HCT116 (cell line): ENCODE results near the gene NOP14. TPM values are rescaled to one million over a fixed set of nuclear protein-coding genes. Genes with fewer than 3 reads are reported as not detected.

Experiments
- ATAC-seq: fragments of 200-7000 bp; cut with Tn5 transposase; 2 replicates; pipeline ENCODE4 v1.9.1; 2020; ENCODE audit warnings: mild to moderate bottlenecking, moderate library complexity
- BruUV-seq: library from RNA; stranded (reverse); fragments of 400-500 nt; replicated peaks from 2 replicates; lab custom pipeline; 2021; lab: Mats Ljungman, UMichigan
- CTCF ChIA-PET: fragments of 300-600 bp; sonication (Branson Sonifier 250); formaldehyde crosslinking; loops from one replicate; lab custom pipeline; 2021; ENCODE audit warnings: antibody characterized with exemption; lab: Charles Lee
- POLR2A ChIA-PET: fragments of 300-600, 350-600 bp; sonication (Branson Sonifier 250); formaldehyde crosslinking; loops from one replicate; lab custom pipeline; 2021; ENCODE audit warnings: antibody characterized with exemption; lab: Charles Lee
- RAD21 ChIA-PET, 2 experiments: fragments of 300-600 bp; sonication (Branson Sonifier 250); formaldehyde crosslinking; loops; one replicate each; lab custom pipeline; 2023; ENCODE audit warnings: low total read pairs in 2 of 2; ENCODE audit not compliant: uncharacterized antibody in 2 of 2, unreplicated experiment in 2 of 2, low non-redundant PET in 1 of 2; lab: Charles Lee
- DNase-seq: peaks from one replicate; pipeline ENCODE4 v3.0.0-alpha.2; 2010; ENCODE audit warnings: low read depth, low spot score
- H2AFZ ChIP-seq: fragments of 200-600 bp; shearing (Covaris generic), sonication (generic); 2 replicates; pipeline ENCODE4 v1.6.1; 2017; ENCODE audit warnings: low read depth, mixed run types, mixed read lengths, antibody characterized with exemption, low read length; ENCODE audit not compliant: poor library complexity, severe bottlenecking
- H3K27ac ChIP-seq: 2 replicates; pipeline ENCODE4 v1.5.1; 2012; ENCODE audit warnings: low read depth, low read length
- H3K27me3 ChIP-seq: fragments of 200-600 bp; sonication (generic); 2 replicates; pipeline ENCODE4 v1.6.1; 2016; ENCODE audit warnings: mixed run types, low read length, mixed read lengths; ENCODE audit not compliant: insufficient read depth
- H3K36me3 ChIP-seq, 2 experiments: fragments of 200-500 bp in 1 of 2; fragments of 200-600 bp in 1 of 2; sonication (Bioruptor generic) in 1 of 2; sonication (generic) in 1 of 2; 2 replicates each; pipeline versions ENCODE4 v1.5.1 to v1.6.1; 2014 to 2016; ENCODE audit warnings: low read length in 2 of 2, inconsistent platforms in 1 of 2, mixed read lengths in 1 of 2, mixed run types in 1 of 2; ENCODE audit not compliant: insufficient read depth in 2 of 2, control insufficient read depth in 1 of 2
- H3K4me1 ChIP-seq, 2 experiments: fragments of 200-600 bp in 1 of 2; sonication (generic) in 1 of 2; 2 replicates each; pipeline versions ENCODE4 v1.5.1 to v1.6.1; 2012 to 2017; ENCODE audit warnings: low read length in 2 of 2, inconsistent platforms in 1 of 2, mild to moderate bottlenecking in 1 of 2, mixed read lengths in 1 of 2, mixed run types in 1 of 2, moderate library complexity in 1 of 2; ENCODE audit not compliant: insufficient read depth in 2 of 2, control insufficient read depth in 1 of 2
- H3K4me2 ChIP-seq: fragments of 200-600 bp; sonication (generic); 2 replicates; pipeline ENCODE4 v1.6.1; 2017; ENCODE audit warnings: mixed run types, low read length, mixed read lengths
- H3K4me3 ChIP-seq, 2 experiments: fragments of 200-600 bp in 1 of 2; sonication (generic) in 1 of 2; replicated peaks in 1 of 2; 2 replicates each; pipeline ENCODE4 v1.5.1; 2011 to 2016; ENCODE audit warnings: low read length in 2 of 2, control low read depth in 1 of 2, low read depth in 1 of 2, mild to moderate bottlenecking in 1 of 2, mixed read lengths in 1 of 2, mixed run types in 1 of 2
- H3K79me2 ChIP-seq: fragments of 200-600 bp; sonication (generic); 2 replicates; pipeline ENCODE4 v1.6.1; 2017; ENCODE audit warnings: mild to moderate bottlenecking, mixed run types, low read length, moderate library complexity, mixed read lengths; ENCODE audit not compliant: insufficient read depth
- H3K9ac ChIP-seq: fragments of 200-600 bp; sonication (generic); 2 replicates; pipeline ENCODE4 v1.6.1; 2016; ENCODE audit warnings: low read length, mixed read lengths
- H3K9me2 ChIP-seq: fragments of 200-600 bp; sonication (generic), shearing (Covaris generic); 2 replicates; pipeline ENCODE4 v1.6.1; 2017; ENCODE audit warnings: mixed run types, mild to moderate bottlenecking, moderate library complexity; ENCODE audit not compliant: insufficient read depth
- H3K9me3 ChIP-seq, 2 experiments: fragments of 200-500 bp in 1 of 2; fragments of 200-600 bp in 1 of 2; sonication (Bioruptor generic) in 1 of 2; sonication (generic) in 1 of 2; 2 replicates each; pipeline ENCODE4 v1.6.1; 2014 to 2017; ENCODE audit warnings: low read length in 2 of 2, mixed read lengths in 2 of 2, inconsistent platforms in 1 of 2, low read depth in 1 of 2, mild to moderate bottlenecking in 1 of 2, mixed run types in 1 of 2, moderate library complexity in 1 of 2; ENCODE audit not compliant: control insufficient read depth in 1 of 2, insufficient read depth in 1 of 2
- H4K20me1 ChIP-seq: fragments of 200-600 bp; sonication (generic), shearing (Covaris generic); 2 replicates; pipeline ENCODE4 v1.6.1; 2017; ENCODE audit warnings: mixed run types, mild to moderate bottlenecking, moderate library complexity; ENCODE audit not compliant: insufficient read depth
- CBX3 ChIP-seq: IDR thresholded peaks from 2 replicates; pipeline ENCODE4 v1.6.1; 2012; ENCODE audit warnings: low read depth
- CEBPB ChIP-seq: IDR thresholded peaks from 2 replicates; pipeline ENCODE4 v1.6.1; 2012; ENCODE audit warnings: low read depth
- CTCF ChIP-seq, 3 experiments: fragments of 200-600 bp in 1 of 3; sonication (generic) in 1 of 3; IDR thresholded peaks in 2 of 3; conservative IDR thresholded peaks in 1 of 3; 2 replicates each; pipeline ENCODE4 v1.5.1; 2012 to 2017; ENCODE audit warnings: low read depth in 2 of 3, low read length in 2 of 3, antibody characterized with exemption in 1 of 3, borderline replicate concordance in 1 of 3, control low read depth in 1 of 3, mild to moderate bottlenecking in 1 of 3, mixed read lengths in 1 of 3, mixed run types in 1 of 3, moderate library complexity in 1 of 3; ENCODE audit not compliant: insufficient read depth in 1 of 3
- EGR1 ChIP-seq: IDR thresholded peaks from 2 replicates; pipeline ENCODE4 v1.6.1; 2012; ENCODE audit warnings: low read depth
- ELF1 ChIP-seq: IDR thresholded peaks from 2 replicates; pipeline ENCODE4 v1.6.1; 2012; ENCODE audit warnings: low read depth, borderline replicate concordance
- EZH2 ChIP-seq: fragments of 200-600 bp; sonication (generic); IDR thresholded peaks from 2 replicates; pipeline ENCODE4 v1.6.1; 2017; ENCODE audit warnings: antibody characterized with exemption, mixed run types
- EZH2phosphoT487 ChIP-seq: fragments of 200-600 bp; IDR thresholded peaks from 2 replicates; pipeline ENCODE4 v1.6.1; 2018; ENCODE audit warnings: antibody characterized with exemption, borderline replicate concordance
- FOSL1 ChIP-seq: IDR thresholded peaks from 2 replicates; pipeline ENCODE4 v1.6.1; 2012; ENCODE audit warnings: low read depth
- JUND ChIP-seq: IDR thresholded peaks from 2 replicates; pipeline ENCODE4 v1.6.1; 2012
- POLR2A ChIP-seq: IDR thresholded peaks from 2 replicates; pipeline ENCODE4 v1.7.0; 2011; ENCODE audit warnings: borderline replicate concordance; ENCODE audit not compliant: insufficient read depth, insufficient read length; ENCODE audit errors: extremely low read depth
- RAD21 ChIP-seq: IDR thresholded peaks from 2 replicates; pipeline ENCODE4 v1.6.1; 2012; ENCODE audit warnings: low read depth, mild to moderate bottlenecking
- SIN3A ChIP-seq: IDR thresholded peaks from 2 replicates; pipeline ENCODE4 v1.6.1; 2012; ENCODE audit warnings: low read depth
- SP1 ChIP-seq: IDR thresholded peaks from 2 replicates; pipeline ENCODE4 v1.6.1; 2012; ENCODE audit warnings: low read depth
- SRF ChIP-seq: IDR thresholded peaks from 2 replicates; pipeline ENCODE4 v1.6.1; 2012; ENCODE audit warnings: low read depth
- TCF7L2 ChIP-seq: IDR thresholded peaks from 2 replicates; pipeline ENCODE4 v1.7.0; 2011; ENCODE audit warnings: borderline replicate concordance, inconsistent platforms; ENCODE audit not compliant: insufficient read depth, insufficient read length; ENCODE audit errors: extremely low read depth
- YY1 ChIP-seq: IDR thresholded peaks from 2 replicates; pipeline ENCODE4 v1.6.1; 2011; ENCODE audit warnings: low read length, low read depth, moderate library complexity, mild to moderate bottlenecking; ENCODE audit not compliant: insufficient replicate concordance; ENCODE audit errors: extremely low read depth
- ZBTB33 ChIP-seq: IDR thresholded peaks from 2 replicates; pipeline ENCODE4 v1.6.1; 2011; ENCODE audit warnings: mild to moderate bottlenecking, low read length, moderate library complexity; ENCODE audit not compliant: insufficient replicate concordance; ENCODE audit errors: extremely low read depth
- intact Hi-C: fragments of 100-400 bp; cut with micrococcal nuclease; formaldehyde crosslinking; loops from 2 replicates; pipeline ENCODE4 v1.10.0; 2022
- total RNA-seq: library from RNA; stranded (reverse); gene quantifications from one replicate; pipeline ENCODE4 v1.2.1, GENCODE V29; 2021; ENCODE audit not compliant: unreplicated experiment
- TF ChIP-seq, protein P1 (sequence below): IDR thresholded peaks from 2 replicates; pipeline ENCODE4 v1.6.1; 2012

The NOP14 gene
- total RNA-seq, 1 experiment from 2014 or later = 67.3 TPM

- no peak for TF ChIP-seq RAD21
- no peak for TF ChIP-seq SP1
- no peak for TF ChIP-seq FOSL1
- TF ChIP-seq CTCF (IDR thresholded peaks at IDR 0.05 in 2 of 3, conservative IDR thresholded peaks at IDR 0.05 in 1 of 3; ENCODE audit: borderline replicate concordance in 1 of 3, insufficient read depth in 1 of 3, low read depth in 2 of 3, low read length in 2 of 3) = no peak
- TF ChIP-seq EGR1 = no peak
- no peak for TF ChIP-seq TCF7L2
Measured at GRCh38 chr4:2909583-2909982, 53.6 kb downstream of the NOP14 start (continued).

GRCh38 chr4:2908686-2909085, 54.5 kb downstream of the NOP14 start:
- Histone ChIP-seq H3K27ac (no peak overlapping the region), H3K4me2 (no peak overlapping the region), H3K4me3 (no peak overlapping the region), H3K9me3 (no peaks in the 10 kb centered on the region), H3K4me1 (no peaks in the 10 kb centered on the region), H3K36me3 (peaks cover 30 to 34% of the 10 kb centered on the region in 2 experiments), H4K20me1 (no peaks in the 10 kb centered on the region), H3K27me3 (no peaks in the 10 kb centered on the region), H3K79me2 (no peaks in the 10 kb centered on the region), H3K9me2 (no peaks in the 10 kb centered on the region), H3K9ac (no peak overlapping the region), H2AFZ (no peak overlapping the region)
- CTCF ChIA-PET = no interaction called here
- ATAC-seq (no peak), DNase-seq (no peak)
- intact Hi-C loops = no loop called here
- no TSS peak for BruUV-seq
- TF ChIP-seq YY1 = no peak
- TF ChIP-seq TCF7L2 = no peak
- no peak for TF ChIP-seq POLR2A
- TF ChIP-seq, protein P1, sequence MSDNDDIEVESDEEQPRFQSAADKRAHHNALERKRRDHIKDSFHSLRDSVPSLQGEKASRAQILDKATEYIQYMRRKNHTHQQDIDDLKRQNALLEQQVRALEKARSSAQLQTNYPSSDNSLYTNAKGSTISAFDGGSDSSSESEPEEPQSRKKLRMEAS = no peak
- no peak for TF ChIP-seq ELF1
- no peak for TF ChIP-seq SIN3A
- no peak for TF ChIP-seq JUND
- no peak for TF ChIP-seq EGR1
- no peak for TF ChIP-seq CBX3
- TF ChIP-seq CEBPB = no peak
- TF ChIP-seq SRF = no peak
- no peak for TF ChIP-seq CTCF (IDR thresholded peaks at IDR 0.05 in 2 of 3, conservative IDR thresholded peaks at IDR 0.05 in 1 of 3; ENCODE audit: borderline replicate concordance in 1 of 3, insufficient read depth in 1 of 3, low read depth in 2 of 3, low read length in 2 of 3)
- no peak for TF ChIP-seq ZBTB33
- no peak for TF ChIP-seq EZH2
- no peak for TF ChIP-seq EZH2phosphoT487
- POLR2A ChIA-PET = no interaction called here
- RAD21 ChIA-PET = no interaction called here
